Measurements from ENCODE around the gene LRBA. TPM values are rescaled to one million over a fixed set of nuclear protein-coding genes. Genes with fewer than 3 reads are reported as not detected.
A peak's percentile ranks its signal among the peaks of the same experiment; 100 is the strongest.
"Not testable (repeated sequence)": the region's sequence is repeated elsewhere in the genome, so short reads cannot be mapped to it uniquely, and the experiment has no call there.

LRBA gene
- total RNA-seq, 1 experiment from 2014 or later: 12.5 TPM

- DNase-seq (ENCODE audit: low read depth): no peak
Measured at GRCh38 chr4:150943126-150943525, 72.0 kb downstream of the LRBA start.

GRCh38 chr4:150942539-150942938, 72.5 kb downstream of the LRBA start:
- no peak for DNase-seq (ENCODE audit: low read depth)

GRCh38 chr4:150940123-150940522, 75.0 kb downstream of the LRBA start:
- DNase-seq (ENCODE audit: low read depth): no peak

GRCh38 chr4:150939530-150939929, 75.6 kb downstream of the LRBA start:
- no peak for DNase-seq (ENCODE audit: low read depth)

GRCh38 chr4:150938873-150939499, 76.1 kb downstream of the LRBA start:
- DNase-seq (ENCODE audit: low read depth): no peak

GRCh38 chr4:150938417-150938816, 76.7 kb downstream of the LRBA start:
- no peak for DNase-seq (ENCODE audit: low read depth)

GRCh38 chr4:150934022-150934421, 81.1 kb downstream of the LRBA start:
- DNase-seq (ENCODE audit: low read depth): no peak

- DNase-seq (ENCODE audit: low read depth): no peak
Measured at GRCh38 chr4:150931796-150932195, 83.3 kb downstream of the LRBA start.

GRCh38 chr4:150931005-150931404, 84.1 kb downstream of the LRBA start:
- DNase-seq (ENCODE audit: low read depth): no peak

GRCh38 chr4:150923945-150924344, 91.1 kb downstream of the LRBA start:
- DNase-seq (ENCODE audit: low read depth): no peak

GRCh38 chr4:150921486-150921885, 93.6 kb downstream of the LRBA start:
- DNase-seq (ENCODE audit: low read depth): not testable (repeated sequence)

GRCh38 chr4:150918562-150918961, 96.5 kb downstream of the LRBA start:
- DNase-seq (ENCODE audit: low read depth): not testable (repeated sequence)

GRCh38 chr4:150911326-150911725, 103.8 kb downstream of the LRBA start:
- DNase-seq (ENCODE audit: low read depth): no peak

GRCh38 chr4:150909116-150909515, 106.0 kb downstream of the LRBA start:
- DNase-seq (ENCODE audit: low read depth): peak; percentile 3

GRCh38 chr4:150906987-150907633, 108.0 kb downstream of the LRBA start:
- no peak for DNase-seq (ENCODE audit: low read depth)

- no peak for DNase-seq (ENCODE audit: low read depth)
Measured at GRCh38 chr4:150904671-150905070, 110.4 kb downstream of the LRBA start.

GRCh38 chr4:150903603-150904002, 111.5 kb downstream of the LRBA start:
- DNase-seq (ENCODE audit: low read depth): no peak

- no peak for DNase-seq (ENCODE audit: low read depth)
Measured at GRCh38 chr4:150896497-150896896, 118.6 kb downstream of the LRBA start.

GRCh38 chr4:150890246-150890645, 124.8 kb downstream of the LRBA start:
- DNase-seq (ENCODE audit: low read depth): no peak

GRCh38 chr4:150889306-150889705, 125.8 kb downstream of the LRBA start:
- no peak for DNase-seq (ENCODE audit: low read depth)

- no peak for DNase-seq (ENCODE audit: low read depth)
Measured at GRCh38 chr4:150888625-150889024, 126.5 kb downstream of the LRBA start.

GRCh38 chr4:150888217-150888616, 126.9 kb downstream of the LRBA start:
- no peak for DNase-seq (ENCODE audit: low read depth)

- no peak for DNase-seq (ENCODE audit: low read depth)
Measured at GRCh38 chr4:150886597-150886996, 128.5 kb downstream of the LRBA start.

- no peak for DNase-seq (ENCODE audit: low read depth)
Measured at GRCh38 chr4:150884625-150885024, 130.5 kb downstream of the LRBA start.
